ENCODE measurements around the gene NDFIP1.
"Not testable (repeated sequence)": the region's sequence is repeated elsewhere in the genome, so short reads cannot be mapped to it uniquely, and the experiment has no call there.

The NDFIP1 gene

GRCh38 chr5:142120247-142120935 is 11.8 kb downstream of the NDFIP1 start:
- no peak for DNase-seq

GRCh38 chr5:142122121-142122520 is 13.5 kb downstream of the NDFIP1 start:
- DNase-seq = no peak

DNA sequence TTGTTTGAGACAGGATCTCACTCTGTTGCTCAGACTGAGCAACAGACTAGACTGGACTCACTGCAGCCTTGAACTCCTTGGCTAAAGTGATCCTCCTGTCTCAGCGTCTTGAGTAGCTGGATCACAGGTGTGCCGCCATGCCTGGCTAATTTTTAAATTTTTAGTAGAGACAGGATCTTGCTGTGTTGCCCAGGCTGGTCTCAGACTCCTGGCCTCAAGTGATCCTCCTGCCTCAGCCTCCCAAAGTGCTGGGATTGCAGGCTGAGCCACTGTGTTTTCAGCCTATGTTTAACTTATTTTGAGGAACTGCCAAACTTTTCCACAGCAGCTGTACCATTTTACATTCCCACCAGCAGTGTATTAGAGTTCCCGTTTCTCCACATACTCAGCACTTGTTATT is 16.8 kb downstream of the NDFIP1 start:
- DNase-seq = no peak

- no peak for DNase-seq
Measured at GRCh38 chr5:142125963-142126362, 17.4 kb downstream of the NDFIP1 start.

GRCh38 chr5:142128675-142129208 is 20.2 kb downstream of the NDFIP1 start:
- peak; percentile 57 for DNase-seq

GRCh38 chr5:142129446-142130066 is 21.0 kb downstream of the NDFIP1 start:
- DNase-seq = no peak

GRCh38 chr5:142131394-142131793 is 22.8 kb downstream of the NDFIP1 start:
- DNase-seq = no peak

GRCh38 chr5:142132916-142133315 is 24.3 kb downstream of the NDFIP1 start:
- no peak for DNase-seq

GRCh38 chr5:142133330-142134206 is 25.0 kb downstream of the NDFIP1 start:
- no peak for DNase-seq

DNA sequence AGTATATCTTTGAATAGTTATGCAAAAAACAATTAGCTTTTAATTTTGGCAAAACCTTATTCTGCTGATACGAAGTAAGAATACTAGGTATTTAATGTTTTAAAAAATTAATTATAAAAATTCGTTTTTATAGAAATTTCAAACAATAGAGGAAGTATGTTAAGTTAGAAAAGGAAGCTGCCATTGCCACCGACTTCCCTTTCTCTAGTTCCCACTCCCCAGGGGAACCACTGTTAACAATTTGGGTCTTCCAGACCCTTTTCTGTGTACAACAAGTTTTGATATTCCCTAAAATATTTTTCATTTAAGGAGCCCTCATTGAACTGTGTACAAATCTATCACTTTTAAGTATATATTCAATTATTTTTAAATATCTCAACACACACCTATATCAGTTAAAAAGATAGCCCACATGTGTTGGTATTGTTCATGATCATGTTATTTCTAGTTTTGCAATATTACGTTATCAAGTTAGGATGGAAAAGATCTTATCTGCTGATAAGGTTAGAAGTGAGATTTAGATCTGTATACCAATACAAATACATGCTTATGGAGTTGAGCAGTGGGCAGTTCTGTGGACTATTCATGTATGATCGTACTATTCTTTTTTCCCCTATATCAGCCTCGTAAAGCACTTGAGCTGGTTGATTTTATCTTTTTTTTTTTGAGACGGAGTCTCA is 25.9 kb downstream of the NDFIP1 start:
- DNase-seq = no peak

DNA sequence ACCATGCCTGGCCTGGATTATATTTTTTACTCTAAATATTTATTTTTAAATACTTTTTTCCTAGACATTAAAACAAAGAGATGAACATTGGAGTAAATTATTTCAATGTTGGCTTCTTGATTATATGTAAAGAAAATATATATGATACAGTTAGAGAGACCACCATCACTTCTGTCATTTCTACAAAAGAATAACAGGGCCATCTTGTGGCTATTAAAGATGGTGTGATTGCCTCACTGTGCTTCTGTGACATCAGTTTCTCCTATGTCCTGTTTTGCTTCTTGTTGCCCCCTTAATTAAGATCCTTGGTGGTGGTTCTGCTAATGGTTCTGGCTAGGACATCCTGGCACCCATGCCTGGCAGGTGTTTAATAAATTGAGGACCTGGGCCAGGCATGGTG is 32.9 kb downstream of the NDFIP1 start:
- DNase-seq = peak; percentile 14

DNA sequence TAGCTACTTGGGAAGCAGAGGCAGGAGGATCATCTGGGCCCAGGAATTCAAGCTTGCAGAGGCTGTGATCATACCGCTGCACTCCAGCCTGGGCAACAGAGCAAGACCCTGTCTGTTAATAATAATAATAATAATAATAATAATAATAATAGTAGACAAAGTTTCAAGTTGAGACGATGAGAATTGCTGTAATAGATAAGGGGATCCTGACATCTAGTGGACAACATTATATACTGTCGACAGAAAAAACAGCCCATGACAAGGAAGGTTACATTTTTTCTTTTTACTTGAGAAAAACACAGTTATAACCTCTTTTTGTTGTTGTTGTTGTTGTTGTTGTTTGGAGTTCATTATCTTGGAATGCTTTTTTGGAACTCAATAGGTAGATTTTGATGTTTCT is 35.3 kb downstream of the NDFIP1 start:
- DNase-seq = peak; percentile 28

GRCh38 chr5:142145106-142145900 is 36.7 kb downstream of the NDFIP1 start:
- DNase-seq = peak; percentile 80

GRCh38 chr5:142149363-142149762 is 40.8 kb downstream of the NDFIP1 start:
- no peak for DNase-seq

DNA sequence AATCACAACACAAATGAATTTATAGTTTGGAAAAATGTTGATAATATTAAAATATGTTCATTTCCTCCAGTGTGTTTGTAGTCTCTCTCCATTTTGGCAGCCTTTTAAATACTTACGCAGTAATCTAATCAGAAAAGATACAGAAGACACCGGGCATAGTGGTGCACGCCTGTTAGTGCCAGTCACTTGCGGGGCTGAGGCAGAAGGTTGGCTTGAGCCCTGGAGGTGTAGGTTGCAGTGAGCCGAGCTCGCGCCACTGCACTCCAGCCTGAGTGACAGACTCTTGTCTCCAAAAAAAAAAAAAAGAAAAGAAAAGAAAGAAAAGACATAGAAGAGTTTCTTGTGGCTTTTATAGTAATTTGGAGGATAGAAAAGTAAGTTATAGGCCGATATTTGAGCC is 41.9 kb downstream of the NDFIP1 start:
- no peak for DNase-seq

- DNase-seq = peak; percentile 59
Measured at GRCh38 chr5:142151436-142152383, 43.1 kb downstream of the NDFIP1 start.

DNA sequence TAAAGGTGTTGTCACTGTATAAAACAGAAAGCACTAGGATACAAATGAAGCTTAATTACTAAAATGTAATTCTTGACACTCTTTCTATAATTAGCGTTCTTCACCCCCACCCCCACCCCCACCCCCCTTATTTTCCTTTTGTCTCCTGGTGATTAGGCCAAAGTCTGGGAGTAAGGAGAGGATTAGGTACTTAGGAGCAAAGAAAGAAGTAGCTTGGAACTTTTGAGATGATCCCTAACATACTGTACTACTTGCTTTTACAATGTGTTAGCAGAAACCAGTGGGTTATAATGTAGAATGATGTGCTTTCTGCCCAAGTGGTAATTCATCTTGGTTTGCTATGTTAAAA is 43.8 kb downstream of the NDFIP1 start:
- DNase-seq = peak; percentile 57

- no peak for DNase-seq
Measured at GRCh38 chr5:142153674-142154448, 45.3 kb downstream of the NDFIP1 start.

DNA sequence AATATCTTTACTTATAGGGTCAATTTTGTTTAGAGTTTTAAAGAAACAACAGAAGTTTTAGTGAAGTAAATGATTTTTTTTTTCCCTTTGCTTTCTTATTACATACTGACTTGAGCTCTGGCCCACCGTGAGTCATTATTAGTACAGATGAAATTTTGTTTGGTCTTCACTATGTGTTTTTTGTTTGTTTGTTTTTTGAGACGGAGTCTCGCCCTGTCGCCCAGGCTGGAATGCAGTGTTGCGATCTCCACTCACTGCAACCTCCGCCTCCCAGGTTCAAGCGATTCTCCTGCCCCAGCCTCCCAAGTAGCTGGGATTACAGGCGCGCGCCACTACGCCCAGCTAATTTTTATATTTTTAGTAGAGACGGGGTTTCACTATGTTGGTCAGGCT is 45.9 kb downstream of the NDFIP1 start:
- DNase-seq = not testable (repeated sequence)

GRCh38 chr5:142156839-142157463 is 48.4 kb downstream of the NDFIP1 start:
- no peak for DNase-seq
